GM21825 (cell line): ENCODE results near the gene SLC43A1.

Experiments
- ATAC-seq: cut with Tn5 transposase; IDR thresholded peaks from one replicate; pipeline ENCODE4 v1.9.1; 2021; ENCODE audit warnings: mild to moderate bottlenecking, moderate library complexity; ENCODE audit not compliant: unreplicated experiment

The SLC43A1 gene

DNA sequence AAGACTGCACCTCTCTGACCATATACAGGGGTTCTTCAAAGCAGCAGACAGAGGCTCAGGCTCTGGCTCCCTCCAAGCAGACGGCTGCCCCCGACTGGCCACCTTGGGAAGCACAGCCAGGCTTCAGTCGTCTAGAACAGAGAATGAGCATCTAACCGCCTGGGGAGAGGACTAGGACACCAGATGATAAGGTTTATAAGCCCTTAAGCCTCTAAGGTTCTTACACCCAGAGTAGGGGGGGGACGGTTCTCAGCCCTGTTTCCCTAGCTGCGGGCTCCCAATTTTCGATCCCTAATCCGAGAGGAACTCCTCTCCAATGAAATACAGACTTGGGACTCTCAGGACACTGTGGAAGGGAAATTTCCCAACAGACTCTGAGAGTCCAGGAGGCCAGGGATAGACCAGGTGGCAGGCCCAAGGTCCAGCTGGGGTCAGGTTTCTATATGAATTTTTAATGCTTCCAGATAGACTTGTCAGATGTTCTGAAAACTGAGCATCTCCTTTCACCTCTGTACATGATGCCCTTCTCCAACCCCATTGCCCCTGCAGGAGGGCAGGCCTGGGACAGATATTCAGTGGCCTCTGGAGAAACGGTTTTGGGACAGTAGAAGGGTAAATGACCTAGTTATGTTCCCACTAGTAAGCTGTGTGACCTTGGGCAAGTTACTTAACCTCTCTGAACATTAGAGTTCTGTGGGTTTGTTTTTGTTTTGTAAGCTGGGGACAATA, 34.9 kb downstream of the SLC43A1 start:
- ATAC-seq, result no peak

DNA sequence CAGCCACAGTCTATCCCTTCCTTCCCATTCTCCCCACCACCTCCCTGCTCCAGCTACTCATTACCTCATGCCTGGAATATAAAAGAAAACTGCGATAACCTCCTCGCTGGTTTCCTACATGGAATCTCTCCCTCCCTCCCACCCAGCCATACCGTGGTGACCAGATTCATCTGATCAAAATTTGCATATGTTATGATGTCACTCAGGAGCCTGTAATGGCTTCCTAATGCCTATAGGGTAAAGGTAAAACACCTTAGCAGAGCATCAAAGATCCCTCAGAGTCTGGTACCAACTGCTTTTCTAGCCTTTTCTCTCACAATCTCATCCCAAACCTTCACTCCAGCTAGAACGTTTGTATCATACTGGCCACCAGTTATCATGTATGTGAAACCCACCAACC, 35.6 kb downstream of the SLC43A1 start:
- ATAC-seq, result no peak

DNA sequence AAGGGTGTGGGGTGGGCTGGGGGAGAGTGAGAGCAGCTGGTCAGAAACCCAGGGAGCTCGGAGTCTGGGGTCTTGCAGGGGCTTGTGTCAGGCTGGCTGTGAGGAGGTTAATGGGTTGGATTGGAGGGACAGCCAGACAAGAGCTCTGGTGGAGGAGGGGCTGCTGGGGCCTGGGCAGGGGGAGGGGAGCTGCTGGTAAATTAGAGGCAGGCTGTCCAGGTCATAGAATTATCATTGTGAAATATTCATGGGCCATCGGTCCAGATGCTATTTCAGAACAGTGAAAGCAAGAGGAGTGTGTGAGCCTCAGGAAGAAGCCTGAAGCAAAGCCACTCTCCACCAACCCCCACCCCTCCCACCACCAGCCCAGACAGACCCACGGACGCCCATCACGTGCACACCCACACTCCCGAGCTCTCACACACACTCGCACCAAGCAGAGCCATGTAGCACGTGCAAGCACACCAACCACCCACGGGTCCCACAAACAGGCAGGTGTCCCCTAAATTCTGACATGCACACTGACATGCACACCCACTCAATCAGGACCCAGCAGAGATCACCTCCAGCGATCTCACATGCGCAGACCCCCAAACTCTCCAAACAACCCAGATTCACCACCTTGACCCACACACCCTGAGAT, 36.4 kb downstream of the SLC43A1 start:
- ATAC-seq, result no peak

DNA sequence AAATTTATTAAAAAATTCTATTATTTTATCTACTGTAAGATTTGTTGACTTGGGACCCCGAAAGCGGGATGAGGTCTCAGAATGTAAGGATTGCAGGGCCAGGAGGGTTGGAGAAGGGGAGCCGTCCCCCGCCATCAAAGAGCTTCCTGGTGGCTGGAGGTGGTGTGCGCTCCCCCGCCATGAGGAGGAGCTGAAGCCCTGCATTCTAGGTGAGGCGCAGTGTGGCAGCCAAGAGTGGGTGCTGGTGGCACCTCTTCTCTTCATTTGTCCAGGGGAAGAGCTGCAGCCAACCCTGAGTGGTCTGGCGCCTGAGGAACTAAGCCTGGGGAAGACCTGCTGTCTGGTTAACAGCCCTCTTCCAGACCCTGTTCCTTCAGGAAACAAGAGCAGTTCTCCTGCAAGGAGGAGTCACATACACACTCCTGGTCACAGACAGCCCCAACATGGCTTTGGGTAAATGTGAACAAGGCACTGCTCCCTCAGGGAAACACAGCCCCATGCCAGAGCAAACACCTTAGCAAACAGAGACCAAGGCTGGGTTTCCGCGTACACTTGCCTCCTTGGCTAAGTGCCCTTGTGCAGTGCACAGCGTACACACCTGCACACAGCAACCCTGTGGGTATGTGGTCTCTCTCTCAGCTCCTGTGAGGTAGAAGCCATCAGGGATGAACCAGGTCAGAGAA, 37.9 kb downstream of the SLC43A1 start:
- no peak for ATAC-seq

DNA sequence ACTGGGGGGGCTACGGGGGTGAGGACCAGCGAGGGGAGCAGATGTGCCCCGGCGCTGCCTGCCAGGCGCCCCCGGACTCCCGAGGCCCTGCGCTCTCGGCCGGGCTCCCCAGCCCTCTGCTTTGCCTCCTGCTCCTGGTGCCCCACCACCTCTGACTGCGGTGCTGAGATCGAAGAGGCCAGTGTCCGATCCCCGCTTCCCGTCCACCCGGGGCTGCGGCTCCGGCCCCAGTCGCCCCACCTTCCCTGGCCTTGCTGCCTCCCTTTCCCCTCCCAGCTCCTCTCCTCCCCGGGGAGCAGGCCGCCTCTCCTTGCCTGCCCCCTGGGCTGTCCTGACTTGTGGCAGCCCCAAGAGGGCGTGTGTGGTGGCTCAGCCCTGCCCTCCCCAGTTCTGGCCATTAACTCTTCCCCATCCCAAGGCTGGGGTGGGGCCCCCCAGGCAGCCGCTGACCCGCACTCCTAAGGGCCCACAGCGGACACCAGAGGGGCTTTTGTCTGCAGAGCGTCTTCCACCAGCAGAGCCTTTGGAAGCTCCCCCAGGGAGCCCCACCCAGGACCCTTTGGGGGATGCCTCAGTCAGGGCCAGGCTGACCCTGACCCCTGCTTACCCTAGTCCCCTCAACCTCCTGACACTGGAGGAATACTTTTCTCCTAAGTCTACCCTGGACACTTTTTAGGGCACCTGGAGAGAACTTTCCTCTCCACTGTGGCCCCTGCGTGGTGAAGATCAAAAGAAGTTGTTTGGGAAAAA, 38.6 kb downstream of the SLC43A1 start:
- ATAC-seq, result no peak

DNA sequence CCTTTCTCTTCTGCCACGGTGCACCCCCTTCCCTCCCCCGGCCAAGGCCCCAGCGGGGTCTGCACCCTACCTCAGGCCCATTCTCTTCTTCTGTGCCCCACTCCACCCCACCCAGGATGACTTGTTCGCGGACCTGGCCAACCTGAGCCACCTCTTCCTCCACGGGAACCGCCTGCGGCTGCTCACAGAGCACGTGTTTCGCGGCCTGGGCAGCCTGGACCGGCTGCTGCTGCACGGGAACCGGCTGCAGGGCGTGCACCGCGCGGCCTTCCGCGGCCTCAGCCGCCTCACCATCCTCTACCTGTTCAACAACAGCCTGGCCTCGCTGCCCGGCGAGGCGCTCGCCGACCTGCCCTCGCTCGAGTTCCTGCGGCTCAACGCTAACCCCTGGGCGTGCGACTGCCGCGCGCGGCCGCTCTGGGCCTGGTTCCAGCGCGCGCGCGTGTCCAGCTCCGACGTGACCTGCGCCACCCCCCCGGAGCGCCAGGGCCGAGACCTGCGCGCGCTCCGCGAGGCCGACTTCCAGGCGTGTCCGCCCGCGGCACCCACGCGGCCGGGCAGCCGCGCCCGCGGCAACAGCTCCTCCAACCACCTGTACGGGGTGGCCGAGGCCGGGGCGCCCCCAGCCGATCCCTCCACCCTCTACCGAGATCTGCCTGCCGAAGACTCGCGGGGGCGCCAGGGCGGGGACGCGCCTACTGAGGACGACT, 39.3 kb downstream of the SLC43A1 start:
- no peak for ATAC-seq

DNA sequence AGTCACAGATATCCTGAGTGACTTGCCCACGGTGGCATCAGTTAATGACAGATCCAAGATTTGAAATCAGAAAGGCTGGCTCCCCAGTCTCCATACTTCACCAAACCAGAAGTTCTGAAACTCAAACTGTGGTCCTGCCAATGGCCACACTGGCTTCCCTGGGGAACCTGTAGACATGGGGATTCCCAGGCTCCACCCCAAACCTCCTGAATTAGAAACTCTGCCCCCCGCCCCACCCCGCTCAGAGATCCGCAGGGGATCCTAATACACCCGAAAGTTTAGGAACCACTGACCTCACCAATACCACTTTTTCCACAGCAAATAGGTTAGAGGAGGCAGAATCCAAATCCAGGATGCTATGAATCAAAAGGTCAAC, 39.8 kb downstream of the SLC43A1 start:
- ATAC-seq, result no peak

DNA sequence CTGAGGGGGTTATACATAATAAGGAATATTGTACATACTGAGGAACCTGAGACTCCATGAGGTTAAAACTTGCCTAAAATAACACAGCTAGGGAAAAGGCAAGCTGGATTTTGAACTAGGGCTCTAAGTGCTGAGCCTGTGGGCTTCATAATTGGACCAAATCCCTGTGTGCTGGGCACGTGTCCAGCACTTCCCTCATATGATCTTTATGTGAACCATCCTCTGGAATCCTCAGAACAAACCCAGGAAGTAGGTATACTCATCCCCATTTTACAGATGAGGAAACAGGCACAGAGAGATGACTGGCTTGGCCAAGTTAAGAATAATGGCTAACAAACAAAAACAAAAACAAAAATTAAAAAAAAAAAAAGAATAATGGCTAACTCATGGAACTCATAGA, 40.3 kb downstream of the SLC43A1 start:
- no peak for ATAC-seq

DNA sequence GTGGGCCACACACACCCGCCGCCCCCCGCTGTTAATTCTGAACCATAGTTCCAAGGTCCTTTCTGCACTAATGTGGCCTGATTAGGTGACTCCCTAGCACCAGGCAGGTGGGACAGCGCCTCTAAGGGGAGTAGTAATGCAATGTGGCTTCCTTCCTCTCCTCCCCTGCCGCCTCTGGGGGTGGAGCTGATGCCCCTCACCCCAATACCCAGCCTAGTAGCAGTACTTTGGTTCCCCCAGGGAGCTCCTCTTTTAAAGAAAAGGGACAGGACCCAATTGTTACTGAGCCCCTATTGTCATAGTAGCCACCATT, 40.7 kb downstream of the SLC43A1 start:
- ATAC-seq, result no peak

DNA sequence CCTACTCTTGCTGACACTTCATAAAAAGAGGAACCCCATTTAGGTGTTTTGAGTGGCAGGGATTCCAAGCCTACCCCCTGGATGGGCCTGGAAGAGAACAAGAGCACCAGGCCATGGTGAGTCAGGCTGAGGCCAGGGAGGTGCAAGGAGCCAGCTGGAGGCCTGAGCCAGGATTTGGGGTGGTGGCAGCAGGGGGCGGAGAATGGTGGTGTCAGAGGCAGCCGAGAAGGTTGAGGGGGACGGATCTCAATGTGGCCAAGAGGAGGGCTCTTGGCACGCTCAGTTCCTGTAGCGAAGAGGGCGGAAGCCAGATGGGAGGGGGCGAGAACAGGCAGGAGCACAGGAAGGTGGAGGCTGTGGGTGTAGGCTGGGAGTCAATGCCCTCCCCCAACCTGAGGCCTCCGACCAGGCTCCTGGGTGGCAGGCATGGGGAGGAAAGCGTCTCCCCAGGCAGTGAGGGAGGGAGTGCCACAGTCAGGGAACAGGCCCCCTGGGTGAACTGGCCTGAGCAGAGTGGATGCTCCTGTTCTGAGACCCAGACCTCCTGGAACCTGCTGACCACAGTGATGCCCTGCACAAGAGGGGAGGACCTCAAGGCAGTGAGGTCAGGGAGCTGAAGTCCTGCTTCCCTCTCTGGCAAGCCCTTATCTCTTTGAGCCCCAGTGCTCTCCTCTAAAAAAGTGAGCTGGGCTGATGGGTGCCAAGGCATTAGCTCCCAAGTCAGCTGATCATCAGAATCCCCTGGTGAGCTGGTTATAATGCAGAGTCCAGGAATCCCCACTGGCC, 41.3 kb downstream of the SLC43A1 start:
- ATAC-seq, result no peak

DNA sequence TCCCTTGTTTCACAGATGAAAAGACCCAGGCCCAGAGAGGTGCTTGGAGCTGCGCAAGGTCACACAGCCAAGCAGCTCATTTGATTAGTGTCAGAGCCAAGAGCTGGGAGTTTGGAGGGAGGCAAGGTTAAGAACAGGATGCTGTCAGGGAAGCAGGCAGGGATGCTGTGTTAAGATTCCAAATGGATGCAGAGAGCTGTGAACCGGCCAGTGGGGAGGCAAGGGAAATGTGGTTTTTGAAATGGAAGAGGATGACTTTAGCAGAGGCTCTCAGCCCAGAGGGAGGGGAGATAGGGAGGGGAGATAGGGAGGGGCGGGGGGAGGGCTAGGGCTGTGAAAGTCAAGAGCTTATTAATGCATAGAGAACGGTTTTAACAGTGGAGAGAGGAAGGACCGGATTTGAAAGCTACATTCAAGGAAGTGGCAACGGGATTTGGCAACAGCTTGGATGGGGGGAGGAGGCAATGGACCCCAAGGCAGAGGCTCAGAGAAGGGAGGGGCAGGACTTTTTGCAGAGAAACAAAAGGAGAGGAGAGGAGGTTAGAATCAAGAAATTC, 42.1 kb downstream of the SLC43A1 start:
- no peak for ATAC-seq

DNA sequence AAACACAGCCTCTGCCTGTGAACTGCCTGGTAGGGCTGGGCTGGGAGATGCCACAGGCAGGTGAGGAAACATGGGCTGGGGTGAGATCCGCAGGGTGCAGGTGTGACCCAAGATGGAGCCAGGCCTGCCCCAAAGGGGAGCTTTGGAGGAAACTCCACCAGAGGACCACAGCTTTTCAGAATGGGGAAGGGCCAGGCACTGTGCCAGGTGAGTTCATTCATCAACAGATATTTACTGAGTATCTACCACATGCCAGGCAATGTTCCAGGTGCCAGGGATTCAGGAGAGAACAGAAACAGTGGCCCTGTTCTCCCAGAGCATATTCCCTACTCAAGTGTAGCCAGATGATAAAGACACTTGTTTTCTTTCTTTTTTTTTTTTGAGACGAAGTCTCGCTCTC, 44.0 kb downstream of the SLC43A1 start:
- ATAC-seq, result no peak

DNA sequence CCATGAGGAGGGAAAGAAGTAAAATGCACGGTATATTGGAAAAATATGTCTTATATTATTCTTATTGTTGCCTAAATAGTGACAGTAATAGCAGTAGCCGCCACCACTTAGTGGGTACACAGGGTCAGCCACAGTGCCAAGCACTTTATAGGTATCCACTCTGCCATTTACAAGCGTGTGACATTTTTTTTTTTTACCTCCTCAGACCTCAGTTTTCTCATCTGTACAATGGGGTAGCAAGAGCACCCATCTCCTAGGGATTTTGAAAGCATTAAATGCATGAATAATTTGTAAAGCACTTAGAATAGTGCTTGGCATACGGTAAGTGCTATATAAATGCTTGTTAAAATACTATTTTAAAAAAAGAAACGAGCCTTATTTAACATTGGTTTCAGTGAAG, 46.2 kb downstream of the SLC43A1 start:
- ATAC-seq, result no peak

DNA sequence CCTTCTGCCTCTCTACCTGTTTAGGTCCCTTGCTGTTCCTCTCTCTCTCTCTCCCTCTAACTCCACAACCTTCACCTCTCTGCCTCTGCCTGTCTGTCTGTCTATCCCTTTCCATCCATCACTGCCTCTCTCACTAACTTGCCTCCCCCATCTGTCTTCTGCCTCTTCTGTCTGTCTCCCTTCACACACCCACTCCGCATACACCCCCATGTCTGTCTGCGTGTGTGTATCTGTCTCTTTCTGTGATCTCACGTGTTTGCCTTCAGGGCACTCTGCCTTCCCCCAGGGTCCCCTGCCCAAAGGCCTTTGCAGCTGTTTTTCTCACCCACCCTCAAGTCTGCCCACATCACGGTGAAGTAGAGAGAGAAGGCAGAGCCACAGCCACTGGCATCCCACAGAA, 47.2 kb downstream of the SLC43A1 start:
- ATAC-seq, result no peak

DNA sequence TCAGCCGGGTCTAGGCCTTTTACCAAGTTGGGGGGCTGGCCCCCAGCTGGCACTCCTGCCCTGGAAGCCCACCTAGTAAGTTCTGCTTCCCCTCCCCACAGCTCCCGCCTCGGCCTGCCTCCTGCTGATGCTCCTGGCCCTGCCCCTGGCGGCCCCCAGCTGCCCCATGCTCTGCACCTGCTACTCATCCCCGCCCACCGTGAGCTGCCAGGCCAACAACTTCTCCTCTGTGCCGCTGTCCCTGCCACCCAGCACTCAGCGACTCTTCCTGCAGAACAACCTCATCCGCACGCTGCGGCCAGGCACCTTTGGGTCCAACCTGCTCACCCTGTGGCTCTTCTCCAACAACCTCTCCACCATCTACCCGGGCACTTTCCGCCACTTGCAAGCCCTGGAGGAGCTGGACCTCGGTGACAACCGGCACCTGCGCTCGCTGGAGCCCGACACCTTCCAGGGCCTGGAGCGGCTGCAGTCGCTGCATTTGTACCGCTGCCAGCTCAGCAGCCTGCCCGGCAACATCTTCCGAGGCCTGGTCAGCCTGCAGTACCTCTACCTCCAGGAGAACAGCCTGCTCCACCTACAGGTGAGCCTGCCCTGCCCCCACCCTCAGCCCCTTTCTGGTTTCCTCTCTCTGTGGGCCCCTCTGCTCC, 47.9 kb downstream of the SLC43A1 start:
- ATAC-seq, result no peak

DNA sequence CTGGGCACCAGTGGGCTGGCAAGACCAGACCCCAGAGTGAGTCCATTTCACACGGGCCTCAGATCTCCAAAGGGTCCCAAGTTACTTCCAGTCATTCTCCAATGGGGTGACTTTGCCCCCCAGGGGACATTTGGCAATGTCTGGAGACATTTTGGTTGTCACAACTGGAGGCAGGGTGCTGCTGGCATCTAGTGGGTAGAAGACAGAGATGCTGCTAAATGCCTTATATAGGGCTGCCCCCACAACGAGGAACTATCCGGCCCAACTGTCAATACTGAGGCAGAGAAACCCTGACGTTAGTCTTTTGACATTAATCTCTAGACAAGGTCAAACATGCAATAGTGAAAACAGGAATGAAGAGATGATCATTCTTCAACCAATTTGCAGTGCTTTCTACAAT, 48.8 kb downstream of the SLC43A1 start:
- ATAC-seq, result no peak

DNA sequence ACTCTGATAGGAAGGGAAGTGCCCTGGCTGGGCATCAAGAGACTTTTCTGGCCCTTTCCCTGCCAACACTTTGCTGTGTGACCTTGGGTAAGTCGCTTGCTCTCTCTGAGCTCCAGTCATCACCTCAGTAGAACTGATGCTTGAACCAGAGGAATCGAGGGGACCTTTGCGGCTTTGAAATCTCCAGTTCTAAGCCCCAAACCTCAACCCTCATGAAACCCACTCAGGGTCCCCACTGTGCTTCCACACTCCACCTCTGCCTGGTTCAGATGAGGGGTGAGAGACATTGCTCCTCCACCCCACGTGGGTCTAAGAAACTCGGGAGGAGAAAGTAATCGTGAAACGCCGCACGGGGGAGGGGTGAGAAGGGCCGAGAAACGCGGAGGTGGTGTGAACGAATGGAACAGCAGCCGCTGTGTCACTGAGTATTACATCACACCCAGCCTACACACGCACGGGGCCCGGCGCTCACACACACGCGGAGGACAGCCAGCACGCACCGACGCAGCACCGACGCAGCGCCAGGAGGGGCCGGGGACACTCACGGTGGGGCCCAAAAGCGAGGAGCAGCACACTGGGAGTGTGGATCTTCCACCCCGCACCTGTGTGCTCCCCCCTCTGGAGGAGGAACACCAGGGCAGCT, 50.8 kb downstream of the SLC43A1 start:
- ATAC-seq, result no peak

DNA sequence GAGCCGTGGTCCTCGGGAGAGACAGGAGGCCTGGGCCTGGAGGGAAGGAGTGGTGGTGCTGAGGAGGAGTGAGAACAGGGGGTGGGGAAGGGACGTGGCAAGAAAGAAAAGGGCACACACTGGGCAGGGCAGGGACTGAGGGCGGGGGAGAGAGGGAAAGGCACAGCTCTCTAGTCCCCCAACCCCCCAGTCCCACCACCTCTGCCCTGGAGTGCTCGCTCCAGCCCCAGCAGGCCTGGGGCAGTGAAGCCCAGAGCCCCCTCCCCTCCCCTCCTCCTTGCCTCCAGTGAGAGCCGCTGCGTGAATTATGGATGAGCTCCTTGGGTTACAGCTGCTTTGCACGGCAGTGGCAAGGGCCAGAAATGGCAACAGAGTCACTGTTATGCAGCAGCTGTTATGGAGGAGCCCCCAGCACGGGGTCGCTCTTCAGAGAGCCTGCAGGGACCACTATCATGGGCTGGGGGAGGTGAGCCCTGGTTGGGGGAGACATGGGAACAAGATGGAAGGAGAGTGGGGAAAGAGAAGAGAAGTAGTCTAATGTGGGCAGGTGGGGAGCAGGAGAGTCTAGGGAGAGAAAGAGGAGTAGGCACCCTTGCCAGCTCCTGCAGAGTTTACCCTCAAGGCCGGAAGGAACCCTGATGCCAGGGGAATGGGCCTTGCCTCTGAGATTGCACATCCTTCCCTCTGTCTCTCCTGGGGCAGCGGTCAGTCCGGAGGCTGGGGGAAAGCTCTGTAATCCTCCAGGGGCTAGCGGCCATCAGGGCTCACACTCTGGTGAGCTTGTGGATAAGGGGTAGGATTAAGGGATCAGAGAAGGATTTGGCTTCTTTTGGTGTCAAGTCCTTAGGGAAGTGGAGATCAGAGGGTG, 51.6 kb downstream of the SLC43A1 start:
- ATAC-seq, result no peak
